NCI-H748 (cell line): ENCODE measurements around the gene PITPNM2.

ENCODE experiments used
- DNase-seq: peaks from one replicate; lab custom pipeline; 2025; ENCODE audit not compliant: unreplicated experiment; lab: John Stamatoyannopoulos, UW

The PITPNM2 gene

GRCh38 chr12:123150744-123151456 lies at the start of gene PITPNM2:
Gene PITPNM2 (minus strand): TSS chr12:123151090. CDS start chr12:123034590, 116,500 bp downstream.
- peak; percentile 65 for DNase-seq

GRCh38 chr12:123200414-123200813 lies 49.5 kb upstream of the PITPNM2 start:
- DNase-seq: no peak

- DNase-seq: no peak
These were observed 49.0 kb upstream of the PITPNM2 start for GRCh38 chr12:123199936-123200335.

- no peak for DNase-seq
These were observed 36.7 kb upstream of the PITPNM2 start for GRCh38 chr12:123187637-123188036.

- no peak for DNase-seq
These were observed 29.3 kb upstream of the PITPNM2 start for GRCh38 chr12:123180171-123180570.

- no peak for DNase-seq
These were observed 21.1 kb upstream of the PITPNM2 start for GRCh38 chr12:123171967-123172366.

GRCh38 chr12:123167329-123167728 lies 16.4 kb upstream of the PITPNM2 start:
- DNase-seq: no peak

GRCh38 chr12:123165537-123165936 lies 14.6 kb upstream of the PITPNM2 start:
- DNase-seq: no peak

GRCh38 chr12:123164710-123165261 lies 13.9 kb upstream of the PITPNM2 start:
- DNase-seq: no peak

GRCh38 chr12:123164222-123164621 lies 13.3 kb upstream of the PITPNM2 start:
- no peak for DNase-seq

- DNase-seq: no peak
These were observed 12.3 kb upstream of the PITPNM2 start for GRCh38 chr12:123163227-123163626.

GRCh38 chr12:123160801-123161487 lies 10.1 kb upstream of the PITPNM2 start:
- DNase-seq: no peak

- no peak for DNase-seq
These were observed 3.0 kb upstream of the PITPNM2 start for GRCh38 chr12:123153906-123154305.

GRCh38 chr12:123152833-123153232 lies 1.9 kb upstream of the PITPNM2 start:
- DNase-seq: no peak

- DNase-seq: peak; percentile 47
These were observed 866 bp upstream of the PITPNM2 start for GRCh38 chr12:123151457-123152454.

GRCh38 chr12:123150275-123150743 lies 581 bp downstream of the PITPNM2 start:
- peak; percentile 46 for DNase-seq

- DNase-seq: peak; percentile 23
These were observed 1.2 kb downstream of the PITPNM2 start for GRCh38 chr12:123149501-123150274.

- DNase-seq: no peak
These were observed 1.8 kb downstream of the PITPNM2 start for GRCh38 chr12:123149088-123149487.

- DNase-seq: no peak
These were observed 2.2 kb downstream of the PITPNM2 start for GRCh38 chr12:123148655-123149054.

GRCh38 chr12:123148223-123148622 lies 2.7 kb downstream of the PITPNM2 start:
- no peak for DNase-seq
